HCT116 (cell line): Measurements from ENCODE around the gene OR2H2. TPM values are rescaled to one million over a fixed set of nuclear protein-coding genes. Genes with fewer than 3 reads are reported as not detected.

Source experiments
- ATAC-seq: fragments of 200-7000 bp; cut with Tn5 transposase; 2 replicates; pipeline ENCODE4 v1.9.1; 2020; ENCODE audit warnings: mild to moderate bottlenecking, moderate library complexity
- BruUV-seq: library from RNA; stranded (reverse); fragments of 400-500 nt; replicated peaks from 2 replicates; lab custom pipeline; 2021; lab: Mats Ljungman, UMichigan
- CTCF ChIA-PET: fragments of 300-600 bp; sonication (Branson Sonifier 250); formaldehyde crosslinking; loops from one replicate; lab custom pipeline; 2021; ENCODE audit warnings: antibody characterized with exemption; lab: Charles Lee
- POLR2A ChIA-PET: fragments of 300-600, 350-600 bp; sonication (Branson Sonifier 250); formaldehyde crosslinking; loops from one replicate; lab custom pipeline; 2021; ENCODE audit warnings: antibody characterized with exemption; lab: Charles Lee
- RAD21 ChIA-PET, 2 experiments: fragments of 300-600 bp; sonication (Branson Sonifier 250); formaldehyde crosslinking; loops; one replicate each; lab custom pipeline; 2023; ENCODE audit warnings: low total read pairs in 2 of 2; ENCODE audit not compliant: uncharacterized antibody in 2 of 2, unreplicated experiment in 2 of 2, low non-redundant PET in 1 of 2; lab: Charles Lee
- DNase-seq: peaks from one replicate; pipeline ENCODE4 v3.0.0-alpha.2; 2010; ENCODE audit warnings: low read depth, low spot score
- H2AFZ ChIP-seq: fragments of 200-600 bp; shearing (Covaris generic), sonication (generic); 2 replicates; pipeline ENCODE4 v1.6.1; 2017; ENCODE audit warnings: low read depth, mixed run types, mixed read lengths, antibody characterized with exemption, low read length; ENCODE audit not compliant: poor library complexity, severe bottlenecking
- H3K27ac ChIP-seq: 2 replicates; pipeline ENCODE4 v1.5.1; 2012; ENCODE audit warnings: low read depth, low read length
- H3K27me3 ChIP-seq: fragments of 200-600 bp; sonication (generic); 2 replicates; pipeline ENCODE4 v1.6.1; 2016; ENCODE audit warnings: mixed run types, low read length, mixed read lengths; ENCODE audit not compliant: insufficient read depth
- H3K36me3 ChIP-seq, 2 experiments: fragments of 200-500 bp in 1 of 2; fragments of 200-600 bp in 1 of 2; sonication (Bioruptor generic) in 1 of 2; sonication (generic) in 1 of 2; 2 replicates each; pipeline versions ENCODE4 v1.5.1 to v1.6.1; 2014 to 2016; ENCODE audit warnings: low read length in 2 of 2, inconsistent platforms in 1 of 2, mixed read lengths in 1 of 2, mixed run types in 1 of 2; ENCODE audit not compliant: insufficient read depth in 2 of 2, control insufficient read depth in 1 of 2
- H3K4me1 ChIP-seq, 2 experiments: fragments of 200-600 bp in 1 of 2; sonication (generic) in 1 of 2; 2 replicates each; pipeline versions ENCODE4 v1.5.1 to v1.6.1; 2012 to 2017; ENCODE audit warnings: low read length in 2 of 2, inconsistent platforms in 1 of 2, mild to moderate bottlenecking in 1 of 2, mixed read lengths in 1 of 2, mixed run types in 1 of 2, moderate library complexity in 1 of 2; ENCODE audit not compliant: insufficient read depth in 2 of 2, control insufficient read depth in 1 of 2
- H3K4me2 ChIP-seq: fragments of 200-600 bp; sonication (generic); 2 replicates; pipeline ENCODE4 v1.6.1; 2017; ENCODE audit warnings: mixed run types, low read length, mixed read lengths
- H3K4me3 ChIP-seq, 2 experiments: fragments of 200-600 bp in 1 of 2; sonication (generic) in 1 of 2; replicated peaks in 1 of 2; 2 replicates each; pipeline ENCODE4 v1.5.1; 2011 to 2016; ENCODE audit warnings: low read length in 2 of 2, control low read depth in 1 of 2, low read depth in 1 of 2, mild to moderate bottlenecking in 1 of 2, mixed read lengths in 1 of 2, mixed run types in 1 of 2
- H3K79me2 ChIP-seq: fragments of 200-600 bp; sonication (generic); 2 replicates; pipeline ENCODE4 v1.6.1; 2017; ENCODE audit warnings: mild to moderate bottlenecking, mixed run types, low read length, moderate library complexity, mixed read lengths; ENCODE audit not compliant: insufficient read depth
- H3K9ac ChIP-seq: fragments of 200-600 bp; sonication (generic); 2 replicates; pipeline ENCODE4 v1.6.1; 2016; ENCODE audit warnings: low read length, mixed read lengths
- H3K9me2 ChIP-seq: fragments of 200-600 bp; sonication (generic), shearing (Covaris generic); 2 replicates; pipeline ENCODE4 v1.6.1; 2017; ENCODE audit warnings: mixed run types, mild to moderate bottlenecking, moderate library complexity; ENCODE audit not compliant: insufficient read depth
- H3K9me3 ChIP-seq, 2 experiments: fragments of 200-500 bp in 1 of 2; fragments of 200-600 bp in 1 of 2; sonication (Bioruptor generic) in 1 of 2; sonication (generic) in 1 of 2; 2 replicates each; pipeline ENCODE4 v1.6.1; 2014 to 2017; ENCODE audit warnings: low read length in 2 of 2, mixed read lengths in 2 of 2, inconsistent platforms in 1 of 2, low read depth in 1 of 2, mild to moderate bottlenecking in 1 of 2, mixed run types in 1 of 2, moderate library complexity in 1 of 2; ENCODE audit not compliant: control insufficient read depth in 1 of 2, insufficient read depth in 1 of 2
- H4K20me1 ChIP-seq: fragments of 200-600 bp; sonication (generic), shearing (Covaris generic); 2 replicates; pipeline ENCODE4 v1.6.1; 2017; ENCODE audit warnings: mixed run types, mild to moderate bottlenecking, moderate library complexity; ENCODE audit not compliant: insufficient read depth
- EGR1 ChIP-seq: IDR thresholded peaks from 2 replicates; pipeline ENCODE4 v1.6.1; 2012; ENCODE audit warnings: low read depth
- JUND ChIP-seq: IDR thresholded peaks from 2 replicates; pipeline ENCODE4 v1.6.1; 2012
- POLR2AphosphoS5 ChIP-seq: IDR thresholded peaks from 2 replicates; pipeline ENCODE4 v1.6.1; 2011; ENCODE audit warnings: mild to moderate bottlenecking, low read depth, low read length, moderate library complexity
- REST ChIP-seq: IDR thresholded peaks from 2 replicates; pipeline ENCODE4 v1.6.1; 2012; ENCODE audit warnings: low read depth
- SP1 ChIP-seq: IDR thresholded peaks from 2 replicates; pipeline ENCODE4 v1.6.1; 2012; ENCODE audit warnings: low read depth
- ZBTB33 ChIP-seq: IDR thresholded peaks from 2 replicates; pipeline ENCODE4 v1.6.1; 2011; ENCODE audit warnings: mild to moderate bottlenecking, low read length, moderate library complexity; ENCODE audit not compliant: insufficient replicate concordance; ENCODE audit errors: extremely low read depth
- ZFX ChIP-seq: fragments of 450-650 bp; IDR thresholded peaks from 2 replicates; pipeline ENCODE4 v1.6.1; 2017
- intact Hi-C: fragments of 100-400 bp; cut with micrococcal nuclease; formaldehyde crosslinking; loops from 2 replicates; pipeline ENCODE4 v1.10.0; 2022
- total RNA-seq: library from RNA; stranded (reverse); gene quantifications from one replicate; pipeline ENCODE4 v1.2.1, GENCODE V29; 2021; ENCODE audit not compliant: unreplicated experiment

Gene OR2H2
- total RNA-seq, 1 experiment from 2014 or later, result not detected

GRCh38 chr6:29631860-29632731, 47.2 kb downstream of the OR2H2 start:
- peak overlapping the region; percentile 60; the same call in 1 of the 2 replicates for H3K27ac ChIP-seq
- DNase-seq (no peak), ATAC-seq (peak; percentile 69)
- ChIA-PET POLR2A (interaction anchor here (1.0 to 1.2 kb wide), 2 partner anchors 9 to 16 kb away, joined by 3 to 5 read pairs; no protein-coding TSS in a partner anchor), RAD21 (interaction anchor here in 1 of 2 experiments (0.9 kb wide), 1 partner anchor 255 kb away, joined by 7 read pairs; no protein-coding TSS in a partner anchor), CTCF (interaction anchor here (0.6 to 2.3 kb wide), 4 partner anchors 16 to 1815 kb away, joined by 4 to 16 read pairs (median 8); no protein-coding TSS in a partner anchor)
- intact Hi-C loops, result no loop called here
- H3K79me2 ChIP-seq, result no peaks in the 10 kb centered on the region
- H3K4me1 ChIP-seq, result peaks cover 7 to 22% of the 10 kb centered on the region in 2 experiments
- H3K9ac ChIP-seq, result peak overlapping the region; percentile 62
- no peaks in the 10 kb centered on the region for H4K20me1 ChIP-seq
- no peak overlapping the region for H2AFZ ChIP-seq
- no peaks in the 10 kb centered on the region for H3K27me3 ChIP-seq
- H3K9me3 ChIP-seq, result no peaks in the 10 kb centered on the region
- H3K4me3 ChIP-seq, result peak overlapping the region; percentile 60 to 75
- H3K36me3 ChIP-seq, result 0 out of 4 replicates have a peak, but pooled peaks cover 0 to 2% of the 10 kb centered on the region in 2 experiments
- no peak for TF ChIP-seq SP1
- peak; percentile 69 for TF ChIP-seq EGR1
- TF ChIP-seq POLR2AphosphoS5, result peak; percentile 27; the same call in 1 of the 2 replicates
- H3K4me2 ChIP-seq, result peak overlapping the region; percentile 94
- no TSS peak for BruUV-seq
- H3K9me2 ChIP-seq, result no peaks in the 10 kb centered on the region

- Histone ChIP-seq H3K27me3 (no peaks in the 10 kb centered on the region), H3K4me1 (peaks cover 7 to 22% of the 10 kb centered on the region in 2 experiments), H3K9me3 (no peaks in the 10 kb centered on the region), H4K20me1 (no peaks in the 10 kb centered on the region), H3K27ac (peak within 1 kb of the TSS; percentile 60; the same call in 1 of the 2 replicates), H3K4me3 (peak within 1 kb of the TSS; percentile 60 to 75), H3K79me2 (no peaks in the 10 kb centered on the region), H3K4me2 (peak within 1 kb of the TSS; percentile 94), H3K9ac (peak within 1 kb of the TSS; percentile 62), H2AFZ (peak within 1 kb of the TSS; percentile 61), H3K36me3 (0 out of 4 replicates have a peak, but pooled peaks cover 0 to 2% of the 10 kb centered on the region in 2 experiments), H3K9me2 (no peaks in the 10 kb centered on the region)
- POLR2A ChIA-PET, result interaction anchor here (1.0 to 1.3 kb wide), 3 partner anchors 9 to 17 kb away, joined by 3 to 5 read pairs (median 5); no protein-coding TSS in a partner anchor
- CTCF ChIA-PET, result interaction anchor here (0.6 to 2.3 kb wide), 4 partner anchors 15 to 1815 kb away, joined by 4 to 16 read pairs (median 8); no protein-coding TSS in a partner anchor
- peak; percentile 41 for DNase-seq
- ATAC-seq, result peak; percentile 93
- RAD21 ChIA-PET, result interaction anchor here (0.7 to 0.9 kb wide), 2 partner anchors 9 to 256 kb away, joined by 3 to 7 read pairs; no protein-coding TSS in a partner anchor
- no TSS peak for BruUV-seq
- intact Hi-C loops, result no loop called here
- TF ChIP-seq EGR1 (no peak), REST (no peak; the same call in 1 of the 2 replicates), JUND (no peak), ZFX (peak; percentile 80), POLR2AphosphoS5 (peak; percentile 41; the same call in 1 of the 2 replicates), ZBTB33 (no peak)
These were observed 48.0 kb downstream of the OR2H2 start, which contains the start of gene GABBR1 for GRCh38 chr6:29632789-29633533. GABBR1 (minus strand) TSS chr6:29633183; CDS start chr6:29632385, 798 bp downstream.
